Measurements from ENCODE around the gene VWC2. TPM values are rescaled to one million over a fixed set of nuclear protein-coding genes. Genes with fewer than 3 reads are reported as not detected.

The VWC2 gene
- total and polyA plus RNA-seq, 7 experiments from 2014 or later, result not detected

DNA sequence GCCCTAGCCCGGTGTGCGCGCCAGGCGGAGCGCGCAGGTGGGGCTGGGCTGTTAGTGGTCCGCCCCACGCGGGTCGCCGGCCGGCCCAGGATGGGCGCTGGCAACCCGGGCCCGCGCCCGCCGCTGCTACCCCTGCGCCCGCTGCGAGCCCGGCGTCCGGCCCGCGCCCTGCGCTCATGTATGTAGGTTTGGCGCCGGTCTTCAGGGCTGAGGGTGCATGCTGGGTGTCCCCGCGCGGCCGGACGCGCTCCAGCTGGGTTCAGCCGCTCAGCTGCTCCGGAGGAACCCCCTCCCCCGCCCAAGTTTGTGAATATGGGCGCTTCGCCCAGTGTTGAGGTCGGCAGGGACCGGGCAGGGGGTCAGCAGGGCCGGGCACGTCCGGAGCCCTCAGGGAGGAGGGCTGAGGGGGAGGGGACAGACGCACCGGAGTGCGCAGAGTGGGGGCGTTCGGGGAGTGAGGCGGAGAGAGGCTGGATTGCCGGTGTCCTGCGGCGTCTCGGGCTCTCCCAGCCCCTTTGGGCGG, 559 bp downstream of the VWC2 start:
- ChIA-PET CTCF (no interaction called here), POLR2A (no interaction called here)
- peak overlapping the region in 1 of 10 donors; percentile 54 for H3K4me3 Mint-ChIP-seq
- ATAC-seq, result no peak
- no peaks in the 10 kb centered on the region for H3K4me1 ChIP-seq (ENCODE audit: control insufficient read depth in 2 of 2, insufficient read depth in 2 of 2, low read length in 2 of 2)
- no peak overlapping the region for H3K27ac Mint-ChIP-seq
- peaks cover 3 to 14% (median 10%) of the 10 kb centered on the region in 7 donors for H3K4me1 Mint-ChIP-seq
- no peaks in the 10 kb centered on the region for H3K27me3 ChIP-seq (ENCODE audit: control insufficient read depth in 2 of 2, insufficient read depth in 2 of 2, low read length in 2 of 2)
- H3K9me3 ChIP-seq (ENCODE audit: control insufficient read depth in 2 of 3, low read length in 3 of 3), result no peaks in the 10 kb centered on the region
- H3K9me3 Mint-ChIP-seq, result peaks cover 0 to 6% (median 0%) of the 10 kb centered on the region in 11 donors
- H3K4me3 ChIP-seq (ENCODE audit: low read length), result no peak overlapping the region
- peaks cover 0 to 6% (median 3%) of the 10 kb centered on the region in 5 donors for H3K36me3 Mint-ChIP-seq
- no peaks in the 10 kb centered on the region for H3K36me3 ChIP-seq (ENCODE audit: control insufficient read depth in 2 of 3, insufficient read depth in 3 of 3, low read length in 3 of 3)
- H3K27me3 Mint-ChIP-seq, result peaks cover 48 to 76% (median 66%) of the 10 kb centered on the region in 5 donors
- DNase-seq, result no peak
- intact Hi-C loops (cut with micrococcal nuclease), result no loop called here
- H3K27ac ChIP-seq (ENCODE audit: low read depth, low read length), result no peak overlapping the region

DNA sequence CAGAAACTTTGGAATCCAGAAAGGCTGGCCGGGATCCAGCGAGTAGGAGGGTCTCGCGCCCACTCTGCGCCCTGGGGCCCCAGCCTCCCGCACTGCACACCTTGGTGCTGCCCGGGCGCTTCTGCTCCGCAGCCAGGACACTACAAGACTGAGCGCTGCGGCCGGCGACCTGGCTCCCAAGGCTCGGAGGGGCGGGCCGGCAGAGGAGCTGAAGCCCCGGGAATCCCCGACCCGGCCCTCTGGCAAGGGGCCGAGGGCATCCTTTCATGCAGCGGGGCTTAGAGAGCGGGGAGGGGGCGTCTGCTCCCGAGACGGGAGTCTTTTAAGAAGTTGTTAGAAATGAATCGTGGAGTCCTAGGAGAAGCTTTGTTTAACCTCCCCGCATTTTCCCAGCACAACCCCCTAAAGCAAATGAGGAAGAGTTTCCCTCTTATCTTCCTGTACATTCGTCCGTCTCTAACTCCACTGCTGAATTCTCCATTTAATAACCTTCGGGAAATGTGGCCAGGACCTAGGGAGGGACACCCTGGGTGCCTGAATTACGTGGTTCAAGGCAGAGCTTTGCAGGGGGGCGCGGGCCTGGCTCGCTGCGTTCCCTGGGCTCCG, 1.1 kb downstream of the VWC2 start:
- peaks cover 50 to 76% (median 66%) of the 10 kb centered on the region in 5 donors for H3K27me3 Mint-ChIP-seq
- no peak overlapping the region for H3K27ac ChIP-seq (ENCODE audit: low read depth, low read length)
- H3K27me3 ChIP-seq (ENCODE audit: control insufficient read depth in 2 of 2, insufficient read depth in 2 of 2, low read length in 2 of 2), result no peaks in the 10 kb centered on the region
- ChIA-PET CTCF (no interaction called here), POLR2A (no interaction called here)
- H3K36me3 Mint-ChIP-seq, result peaks cover 0 to 6% (median 3%) of the 10 kb centered on the region in 5 donors
- peaks cover 0 to 6% (median 0%) of the 10 kb centered on the region in 11 donors for H3K9me3 Mint-ChIP-seq
- ATAC-seq (no peak), DNase-seq (no peak)
- H3K36me3 ChIP-seq (ENCODE audit: control insufficient read depth in 2 of 3, insufficient read depth in 3 of 3, low read length in 3 of 3), result no peaks in the 10 kb centered on the region
- intact Hi-C loops (cut with micrococcal nuclease), result no loop called here
- no peaks in the 10 kb centered on the region for H3K4me1 ChIP-seq (ENCODE audit: control insufficient read depth in 2 of 2, insufficient read depth in 2 of 2, low read length in 2 of 2)
- no peak overlapping the region for H3K27ac Mint-ChIP-seq
- H3K4me1 Mint-ChIP-seq, result peaks cover 3 to 14% (median 10%) of the 10 kb centered on the region in 7 donors
- H3K4me3 ChIP-seq (ENCODE audit: low read length), result no peak overlapping the region
- no peaks in the 10 kb centered on the region for H3K9me3 ChIP-seq (ENCODE audit: control insufficient read depth in 2 of 3, low read length in 3 of 3)
- H3K4me3 Mint-ChIP-seq, result peak overlapping the region in 3 of 10 donors; percentile 14 to 54 (median 44)

DNA sequence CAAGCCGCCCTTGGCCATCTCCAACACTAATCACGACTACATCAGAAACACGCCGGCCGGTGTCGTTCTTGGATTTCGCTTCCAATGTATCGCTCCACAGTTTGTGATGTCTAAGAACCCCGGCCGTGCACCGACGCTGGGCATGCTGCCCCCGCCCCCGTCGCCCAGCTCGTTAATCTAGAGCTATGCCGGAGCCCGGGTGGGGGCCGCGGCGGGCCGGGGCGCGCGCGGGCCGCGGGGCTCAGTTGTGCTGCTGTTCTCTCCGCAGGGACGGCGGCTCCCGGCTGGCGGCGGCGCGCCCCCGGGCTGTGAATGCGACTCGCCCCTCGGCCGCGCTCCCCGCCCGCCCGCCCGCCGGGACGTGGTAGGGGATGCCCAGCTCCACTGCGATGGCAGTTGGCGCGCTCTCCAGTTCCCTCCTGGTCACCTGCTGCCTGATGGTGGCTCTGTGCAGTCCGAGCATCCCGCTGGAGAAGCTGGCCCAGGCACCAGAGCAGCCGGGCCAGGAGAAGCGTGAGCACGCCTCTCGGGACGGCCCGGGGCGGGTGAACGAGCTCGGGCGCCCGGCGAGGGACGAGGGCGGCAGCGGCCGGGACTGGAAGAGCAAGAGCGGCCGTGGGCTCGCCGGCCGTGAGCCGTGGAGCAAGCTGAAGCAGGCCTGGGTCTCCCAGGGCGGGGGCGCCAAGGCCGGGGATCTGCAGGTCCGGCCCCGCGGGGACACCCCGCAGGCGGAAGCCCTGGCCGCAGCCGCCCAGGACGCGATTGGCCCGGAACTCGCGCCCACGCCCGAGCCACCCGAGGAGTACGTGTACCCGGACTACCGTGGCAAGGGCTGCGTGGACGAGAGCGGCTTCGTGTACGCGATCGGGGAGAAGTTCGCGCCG, 1.9 kb downstream of the VWC2 start:
- Histone ChIP-seq H3K4me1 (ENCODE audit: control insufficient read depth in 2 of 2, insufficient read depth in 2 of 2, low read length in 2 of 2) (no peaks in the 10 kb centered on the region), H3K4me3 (ENCODE audit: low read length) (no peak overlapping the region), H3K27me3 (ENCODE audit: control insufficient read depth in 2 of 2, insufficient read depth in 2 of 2, low read length in 2 of 2) (no peaks in the 10 kb centered on the region), H3K9me3 (ENCODE audit: control insufficient read depth in 2 of 3, low read length in 3 of 3) (no peaks in the 10 kb centered on the region), H3K36me3 (ENCODE audit: control insufficient read depth in 2 of 3, insufficient read depth in 3 of 3, low read length in 3 of 3) (no peaks in the 10 kb centered on the region), H3K27ac (ENCODE audit: low read depth, low read length) (no peak overlapping the region)
- H3K36me3 Mint-ChIP-seq, result peaks cover 0 to 6% (median 3%) of the 10 kb centered on the region in 5 donors
- peak in 1 of 9 donors; percentile 25 for DNase-seq
- CTCF ChIA-PET, result no interaction called here
- H3K9me3 Mint-ChIP-seq, result peaks cover 0 to 6% (median 0%) of the 10 kb centered on the region in 11 donors
- H3K27ac Mint-ChIP-seq, result no peak overlapping the region
- intact Hi-C loops (cut with micrococcal nuclease), result no loop called here
- POLR2A ChIA-PET, result no interaction called here
- peak overlapping the region in 3 of 10 donors; percentile 14 to 54 (median 44) for H3K4me3 Mint-ChIP-seq
- H3K4me1 Mint-ChIP-seq, result peaks cover 3 to 14% (median 10%) of the 10 kb centered on the region in 7 donors
- ATAC-seq, result peak; percentile 14
- H3K27me3 Mint-ChIP-seq, result peaks cover 51 to 75% (median 58%) of the 10 kb centered on the region in 5 donors

DNA sequence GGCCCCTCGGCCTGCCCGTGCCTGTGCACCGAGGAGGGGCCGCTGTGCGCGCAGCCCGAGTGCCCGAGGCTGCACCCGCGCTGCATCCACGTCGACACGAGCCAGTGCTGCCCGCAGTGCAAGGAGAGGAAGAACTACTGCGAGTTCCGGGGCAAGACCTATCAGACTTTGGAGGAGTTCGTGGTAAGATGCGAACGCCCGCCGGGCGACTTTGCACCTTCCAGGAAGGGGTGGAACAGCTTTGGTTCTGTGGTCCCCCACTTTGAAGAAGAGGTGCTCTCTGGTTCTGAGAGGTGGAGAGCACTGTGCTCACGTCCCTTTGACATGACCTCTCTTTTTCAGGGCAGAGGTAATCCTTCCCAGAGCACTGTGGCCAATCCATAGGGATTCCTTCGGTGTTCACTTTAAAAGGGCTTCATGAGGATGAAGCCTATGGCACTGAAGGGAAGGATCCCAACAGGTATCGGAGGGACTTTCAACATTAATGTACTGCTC, 2.6 kb downstream of the VWC2 start:
- H3K27me3 ChIP-seq (ENCODE audit: control insufficient read depth in 2 of 2, insufficient read depth in 2 of 2, low read length in 2 of 2), result no peaks in the 10 kb centered on the region
- Mint-ChIP-seq H3K9me3 (peaks cover 0 to 5% (median 0%) of the 10 kb centered on the region in 11 donors), H3K4me3 (no peak overlapping the region), H3K27me3 (peaks cover 44 to 70% (median 56%) of the 10 kb centered on the region in 5 donors), H3K27ac (no peak overlapping the region), H3K36me3 (peaks cover 0 to 6% (median 3%) of the 10 kb centered on the region in 5 donors), H3K4me1 (peaks cover 3 to 14% (median 10%) of the 10 kb centered on the region in 7 donors)
- DNase-seq (no peak), ATAC-seq (no peak)
- no peak overlapping the region for H3K27ac ChIP-seq (ENCODE audit: low read depth, low read length)
- POLR2A ChIA-PET, result no interaction called here
- H3K9me3 ChIP-seq (ENCODE audit: control insufficient read depth in 2 of 3, low read length in 3 of 3), result no peaks in the 10 kb centered on the region
- H3K4me1 ChIP-seq (ENCODE audit: control insufficient read depth in 2 of 2, insufficient read depth in 2 of 2, low read length in 2 of 2), result no peaks in the 10 kb centered on the region
- H3K36me3 ChIP-seq (ENCODE audit: control insufficient read depth in 2 of 3, insufficient read depth in 3 of 3, low read length in 3 of 3), result no peaks in the 10 kb centered on the region
- intact Hi-C loops (cut with micrococcal nuclease), result no loop called here
- CTCF ChIA-PET, result no interaction called here
- no peak overlapping the region for H3K4me3 ChIP-seq (ENCODE audit: low read length)

DNA sequence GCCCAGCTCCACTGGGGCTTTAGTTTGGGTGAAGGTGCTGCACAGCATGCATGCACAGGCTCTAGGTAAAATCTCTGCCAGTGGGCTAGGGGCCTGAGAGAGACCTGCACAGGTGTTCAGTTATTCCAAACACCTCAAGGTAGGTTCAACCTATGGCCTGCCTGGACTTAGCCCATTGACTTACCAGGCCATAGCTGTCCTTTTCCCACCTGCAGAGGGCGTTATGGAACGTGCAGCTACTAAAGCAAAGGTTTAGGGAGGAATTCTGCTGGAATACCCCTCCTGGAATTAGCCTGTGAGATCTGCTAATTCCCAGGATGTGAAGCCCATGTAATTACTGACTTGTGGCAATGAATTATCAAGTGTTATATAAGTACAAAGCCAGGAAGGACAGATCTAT, 3.6 kb downstream of the VWC2 start:
- Mint-ChIP-seq H3K27me3 (peaks cover 38 to 69% (median 55%) of the 10 kb centered on the region in 5 donors), H3K9me3 (peaks cover 0 to 5% (median 0%) of the 10 kb centered on the region in 11 donors), H3K4me1 (peaks cover 3 to 14% (median 10%) of the 10 kb centered on the region in 7 donors), H3K27ac (no peak overlapping the region), H3K4me3 (peak overlapping the region in 1 of 10 donors; percentile 25), H3K36me3 (peaks cover 0 to 6% (median 3%) of the 10 kb centered on the region in 5 donors)
- POLR2A ChIA-PET, result no interaction called here
- Histone ChIP-seq H3K36me3 (ENCODE audit: control insufficient read depth in 2 of 3, insufficient read depth in 3 of 3, low read length in 3 of 3) (no peaks in the 10 kb centered on the region), H3K27ac (ENCODE audit: low read depth, low read length) (no peak overlapping the region), H3K4me3 (ENCODE audit: low read length) (no peak overlapping the region), H3K9me3 (ENCODE audit: control insufficient read depth in 2 of 3, low read length in 3 of 3) (no peaks in the 10 kb centered on the region), H3K27me3 (ENCODE audit: control insufficient read depth in 2 of 2, insufficient read depth in 2 of 2, low read length in 2 of 2) (no peaks in the 10 kb centered on the region), H3K4me1 (ENCODE audit: control insufficient read depth in 2 of 2, insufficient read depth in 2 of 2, low read length in 2 of 2) (no peaks in the 10 kb centered on the region)
- DNase-seq (no peak), ATAC-seq (no peak)
- CTCF ChIA-PET, result no interaction called here
- intact Hi-C loops (cut with micrococcal nuclease), result no loop called here

DNA sequence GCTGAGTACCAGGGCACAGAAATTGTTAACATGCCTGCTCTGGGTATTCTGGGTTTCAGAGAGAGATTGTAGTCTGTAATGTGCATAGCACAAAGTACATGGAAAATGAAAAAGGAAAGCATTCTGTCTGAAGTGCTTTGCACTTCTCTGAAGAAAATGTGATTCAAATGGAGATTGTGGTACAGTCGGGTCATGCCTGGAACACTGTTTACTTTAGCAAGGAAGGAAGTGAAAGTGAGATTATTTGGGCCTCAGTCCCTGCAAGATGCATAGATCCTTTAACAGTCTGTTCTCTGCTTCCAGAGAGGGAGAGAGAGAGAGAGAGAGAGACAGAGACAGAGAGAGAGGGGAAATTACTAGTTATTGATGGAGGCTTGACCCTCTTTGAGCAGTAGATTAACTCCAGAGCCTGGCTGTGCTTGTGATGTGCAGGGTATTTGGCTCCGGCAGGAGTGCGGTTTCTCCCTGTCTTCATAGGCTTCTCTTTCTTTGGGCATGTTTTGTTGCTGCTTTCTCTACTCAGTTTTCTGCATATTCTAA, 5.4 kb downstream of the VWC2 start:
- Mint-ChIP-seq H3K27ac (no peak overlapping the region), H3K4me3 (no peak overlapping the region), H3K36me3 (no peaks in the 10 kb centered on the region), H3K27me3 (peaks cover 24 to 61% (median 45%) of the 10 kb centered on the region in 5 donors), H3K9me3 (peaks cover 0 to 3% (median 0%) of the 10 kb centered on the region in 11 donors), H3K4me1 (peaks cover 0 to 5% (median 3%) of the 10 kb centered on the region in 7 donors)
- H3K9me3 ChIP-seq (ENCODE audit: control insufficient read depth in 2 of 3, low read length in 3 of 3), result no peaks in the 10 kb centered on the region
- ATAC-seq, result no peak
- H3K4me3 ChIP-seq (ENCODE audit: low read length), result no peak overlapping the region
- no peak overlapping the region for H3K27ac ChIP-seq (ENCODE audit: low read depth, low read length)
- ChIA-PET POLR2A (interaction anchor here (0.6 kb wide), 1 partner anchor 13 kb away, joined by 5 read pairs; no protein-coding TSS in a partner anchor), CTCF (no interaction called here)
- no peaks in the 10 kb centered on the region for H3K27me3 ChIP-seq (ENCODE audit: control insufficient read depth in 2 of 2, insufficient read depth in 2 of 2, low read length in 2 of 2)
- intact Hi-C loops (cut with micrococcal nuclease), result no loop called here
- no peaks in the 10 kb centered on the region for H3K36me3 ChIP-seq (ENCODE audit: control insufficient read depth in 2 of 3, insufficient read depth in 3 of 3, low read length in 3 of 3)
- DNase-seq, result no peak
- H3K4me1 ChIP-seq (ENCODE audit: control insufficient read depth in 2 of 2, insufficient read depth in 2 of 2, low read length in 2 of 2), result no peaks in the 10 kb centered on the region
